Measurements from ENCODE around the gene ZFAND3. TPM values are rescaled to one million over a fixed set of nuclear protein-coding genes. Genes with fewer than 3 reads are reported as not detected.

ZFAND3 gene
- total RNA-seq, 3 donors from 2014 or later, result 34.1 to 53.0 (median 36.0) TPM

- no peaks in the 10 kb centered on the region for H3K9me3 ChIP-seq
- TF ChIP-seq POLR2AphosphoS5 (IDR thresholded peaks at IDR 0.05) (no peak), CTCF (IDR thresholded peaks at IDR 0.05) (no peak), POLR2A (IDR thresholded peaks at IDR 0.05) (no peak)
- no peaks in the 10 kb centered on the region for H3K4me1 ChIP-seq
- H3K4me3 ChIP-seq, result no peak overlapping the region
- no peak overlapping the region for H3K27ac ChIP-seq
- H3K27me3 ChIP-seq, result no peaks in the 10 kb centered on the region
- no peak for DNase-seq (ENCODE audit: low spot score in 2 of 2)
- no peaks in the 10 kb centered on the region for H3K36me3 ChIP-seq
- intact Hi-C loops (cut with DNase I; ENCODE audit: low total_unique reads), result no loop called here
Observed at GRCh38 chr6:37910998-37911397, 91.5 kb downstream of the ZFAND3 start.

GRCh38 chr6:37913210-37913609, 93.7 kb downstream of the ZFAND3 start:
- no peaks in the 10 kb centered on the region for H3K4me1 ChIP-seq
- H3K27ac ChIP-seq, result no peak overlapping the region
- no peak for DNase-seq (ENCODE audit: low spot score in 2 of 2)
- no peaks in the 10 kb centered on the region for H3K27me3 ChIP-seq
- H3K36me3 ChIP-seq, result no peaks in the 10 kb centered on the region
- H3K4me3 ChIP-seq, result no peak overlapping the region
- TF ChIP-seq CTCF (IDR thresholded peaks at IDR 0.05), result no peak
- TF ChIP-seq POLR2AphosphoS5 (IDR thresholded peaks at IDR 0.05), result no peak
- no peak for TF ChIP-seq POLR2A (IDR thresholded peaks at IDR 0.05)
- intact Hi-C loops (cut with DNase I; ENCODE audit: low total_unique reads), result no loop called here
- no peaks in the 10 kb centered on the region for H3K9me3 ChIP-seq

GRCh38 chr6:37915463-37915862, 95.9 kb downstream of the ZFAND3 start:
- no peaks in the 10 kb centered on the region for H3K4me1 ChIP-seq
- no peaks in the 10 kb centered on the region for H3K36me3 ChIP-seq
- H3K4me3 ChIP-seq, result no peak overlapping the region
- no peaks in the 10 kb centered on the region for H3K27me3 ChIP-seq
- intact Hi-C loops (cut with DNase I; ENCODE audit: low total_unique reads), result no loop called here
- no peak for DNase-seq (ENCODE audit: low spot score in 2 of 2)
- TF ChIP-seq POLR2AphosphoS5 (IDR thresholded peaks at IDR 0.05) (no peak), POLR2A (IDR thresholded peaks at IDR 0.05) (no peak), CTCF (IDR thresholded peaks at IDR 0.05) (no peak)
- H3K9me3 ChIP-seq, result no peaks in the 10 kb centered on the region
- no peak overlapping the region for H3K27ac ChIP-seq

- no peaks in the 10 kb centered on the region for H3K4me1 ChIP-seq
- H3K9me3 ChIP-seq, result no peaks in the 10 kb centered on the region
- no peak overlapping the region for H3K27ac ChIP-seq
- no peaks in the 10 kb centered on the region for H3K36me3 ChIP-seq
- no peak overlapping the region for H3K4me3 ChIP-seq
- no peak for DNase-seq (ENCODE audit: low spot score in 2 of 2)
- no peaks in the 10 kb centered on the region for H3K27me3 ChIP-seq
- no peak for TF ChIP-seq CTCF (IDR thresholded peaks at IDR 0.05)
- TF ChIP-seq POLR2AphosphoS5 (IDR thresholded peaks at IDR 0.05), result no peak
- intact Hi-C loops (cut with DNase I; ENCODE audit: low total_unique reads), result no loop called here
Observed at GRCh38 chr6:37916149-37916548, 96.6 kb downstream of the ZFAND3 start.

- Histone ChIP-seq H3K9me3 (no peaks in the 10 kb centered on the region), H3K36me3 (no peaks in the 10 kb centered on the region), H3K4me1 (no peaks in the 10 kb centered on the region), H3K27me3 (no peaks in the 10 kb centered on the region), H3K4me3 (no peak overlapping the region), H3K27ac (no peak overlapping the region)
- no peak for DNase-seq (ENCODE audit: low spot score in 2 of 2)
- intact Hi-C loops (cut with DNase I; ENCODE audit: low total_unique reads), result no loop called here
- TF ChIP-seq POLR2AphosphoS5 (IDR thresholded peaks at IDR 0.05) (no peak), CTCF (IDR thresholded peaks at IDR 0.05) (no peak), POLR2A (IDR thresholded peaks at IDR 0.05) (no peak)
Observed at GRCh38 chr6:37916675-37917074, 97.1 kb downstream of the ZFAND3 start.
